Upper lobe of right lung (tissue), 1 donor: Measurements from ENCODE around the gene CCL4L2. TPM values are rescaled to one million over a fixed set of nuclear protein-coding genes. Genes with fewer than 3 reads are reported as not detected.
"Not testable (repeated sequence)": the region's sequence is repeated elsewhere in the genome, so short reads cannot be mapped to it uniquely, and the experiment has no call there.

ENCODE experiments used
- ATAC-seq: fragments of 200-7000 bp; cut with Tn5 transposase; one replicate; pipeline ENCODE4 v1.9.1; 2020; ENCODE audit warnings: mild to moderate bottlenecking, moderate library complexity
- DNase-seq: peaks from one replicate; pipeline ENCODE4 v3.0.0-alpha.2; 2020
- H3K27ac ChIP-seq: fragments of 200-600 bp; one replicate; pipeline ENCODE4 v1.8.0; 2022
- H3K27me3 ChIP-seq: fragments of 200-600 bp; one replicate; pipeline ENCODE4 v1.8.0; 2022; ENCODE audit warnings: mild to moderate bottlenecking
- H3K36me3 ChIP-seq: fragments of 200-600 bp; one replicate; pipeline ENCODE4 v1.8.0; 2022
- H3K4me1 ChIP-seq: fragments of 200-600 bp; one replicate; pipeline ENCODE4 v1.8.0; 2022
- H3K4me3 ChIP-seq: fragments of 200-600 bp; one replicate; pipeline ENCODE4 v1.8.0; 2022; ENCODE audit warnings: mild to moderate bottlenecking
- H3K9me3 ChIP-seq: fragments of 200-600 bp; one replicate; pipeline ENCODE4 v1.8.0; 2022
- CTCF ChIP-seq: fragments of 200-600 bp; IDR thresholded peaks from one replicate; pipeline ENCODE4 v1.8.0; 2022; ENCODE audit warnings: antibody characterized with exemption
- intact Hi-C: fragments of 100-400 bp; cut with DNase I; formaldehyde crosslinking; loops from one replicate; pipeline ENCODE4 v1.11.0; 2022
- total RNA-seq: library from RNA; stranded (reverse); fragmentation: NEBNext Ultra II Directional; extraction: Animal tissue kit (Norgen Biotek cat#: 25700); gene quantifications from one replicate; pipeline ENCODE4 v1.2.1, GENCODE V29; 2021
- donor health status: DM: no; HTN: yes; CAD: no; lungs with severe emphysema.

Gene CCL4L2
- total RNA-seq, 1 donor from 2014 or later, result 4.5 TPM

- Histone ChIP-seq H3K27me3 (no peaks in the 10 kb centered on the region), H3K9me3 (no peaks in the 10 kb centered on the region), H3K4me1 (no peaks in the 10 kb centered on the region), H3K36me3 (no peaks in the 10 kb centered on the region), H3K27ac (no peak overlapping the region), H3K4me3 (no peak overlapping the region)
- ATAC-seq (no peak), DNase-seq (no peak)
- TF ChIP-seq CTCF, result no peak
- intact Hi-C loops, result no loop called here
These were observed 1.3 kb upstream of the CCL4L2 start for GRCh38 chr17:36209575-36209974.

GRCh38 chr17:36211484-36212271 is 815 bp downstream of the CCL4L2 start:
- intact Hi-C loops, H3K4me1 ChIP-seq, H3K27ac ChIP-seq, H3K9me3 ChIP-seq, H3K27me3 ChIP-seq, H3K4me3 ChIP-seq, H3K36me3 ChIP-seq: not testable (repeated sequence)
- peak; percentile 64 for ATAC-seq
- peak; percentile 70 for DNase-seq

- Histone ChIP-seq H3K27ac (no peak overlapping the region), H3K27me3 (no peaks in the 10 kb centered on the region), H3K36me3 (no peaks in the 10 kb centered on the region), H3K4me3 (no peak overlapping the region), H3K4me1 (no peaks in the 10 kb centered on the region), H3K9me3 (no peaks in the 10 kb centered on the region)
- no peak for ATAC-seq
- intact Hi-C loops, result no loop called here
- no peak for DNase-seq
- no peak for TF ChIP-seq CTCF
These were observed 1.4 kb downstream of the CCL4L2 start for GRCh38 chr17:36212272-36212605.

- intact Hi-C loops, result no loop called here
These were observed 2.1 kb downstream of the CCL4L2 start for GRCh38 chr17:36212966-36213365.

GRCh38 chr17:36213695-36214094 is 2.8 kb downstream of the CCL4L2 start:
- TF ChIP-seq CTCF, result no peak
- H3K9me3 ChIP-seq, result no peaks in the 10 kb centered on the region
- H3K27ac ChIP-seq, result no peak overlapping the region
- H3K27me3 ChIP-seq, result no peaks in the 10 kb centered on the region
- intact Hi-C loops, result no loop called here
- DNase-seq (no peak), ATAC-seq (no peak)
- no peak overlapping the region for H3K4me3 ChIP-seq
- no peaks in the 10 kb centered on the region for H3K36me3 ChIP-seq
- no peaks in the 10 kb centered on the region for H3K4me1 ChIP-seq

More at GRCh38 chr17:36212966-36213365, 2.1 kb downstream of the CCL4L2 start:
- no peaks in the 10 kb centered on the region for H3K4me1 ChIP-seq
- ATAC-seq (peak; percentile 43), DNase-seq (no peak)
- H3K9me3 ChIP-seq, result no peaks in the 10 kb centered on the region
- H3K27ac ChIP-seq, result no peak overlapping the region
- no peaks in the 10 kb centered on the region for H3K36me3 ChIP-seq
- no peak for TF ChIP-seq CTCF
- no peaks in the 10 kb centered on the region for H3K27me3 ChIP-seq
- H3K4me3 ChIP-seq, result no peak overlapping the region

GRCh38 chr17:36214918-36215317 is 4.1 kb downstream of the CCL4L2 start:
- Histone ChIP-seq H3K4me3 (no peak overlapping the region), H3K9me3 (no peaks in the 10 kb centered on the region), H3K27ac (no peak overlapping the region), H3K27me3 (no peaks in the 10 kb centered on the region), H3K4me1 (no peaks in the 10 kb centered on the region), H3K36me3 (no peaks in the 10 kb centered on the region)
- intact Hi-C loops, result no loop called here
- DNase-seq, result no peak
- no peak for ATAC-seq
- TF ChIP-seq CTCF, result no peak

- H3K27me3 ChIP-seq, intact Hi-C loops, H3K4me3 ChIP-seq, H3K9me3 ChIP-seq, H3K27ac ChIP-seq, DNase-seq, H3K4me1 ChIP-seq, H3K36me3 ChIP-seq, ATAC-seq: not testable (repeated sequence)
These were observed 4.8 kb downstream of the CCL4L2 start for GRCh38 chr17:36215406-36216308.

GRCh38 chr17:36219556-36219955 is 8.7 kb downstream of the CCL4L2 start:
- H3K27me3 ChIP-seq, intact Hi-C loops, H3K4me3 ChIP-seq, H3K36me3 ChIP-seq, H3K9me3 ChIP-seq, ATAC-seq, H3K27ac ChIP-seq, H3K4me1 ChIP-seq, DNase-seq: not testable (repeated sequence)
